ENCODE measurements around the gene ACP6.

- TF ChIP-seq CTCF (IDR thresholded peaks at IDR 0.05; ENCODE audit: low read length) (no peak), EZH2 (IDR thresholded peaks at IDR 0.05; ENCODE audit: borderline replicate concordance, low read length) (no peak)
These were observed 41.9 kb downstream of the ACP6 start for GRCh38 chr1:147628441-147628840.

Measured in OCI-LY1 (cell line).